Loucy (cell line): ENCODE results near the gene C6orf136.

Experiments
- H2AFZ ChIP-seq: fragments of 200-600 bp; sonication (generic); 2 replicates; pipeline ENCODE4 v1.6.0; 2016; ENCODE audit warnings: antibody characterized with exemption, mild to moderate bottlenecking, low read length, moderate library complexity
- H3F3A ChIP-seq: fragments of 200-600 bp; 2 replicates; pipeline ENCODE4 v1.6.0; 2016; ENCODE audit warnings: antibody characterized with exemption, low read depth, mild to moderate bottlenecking
- H3K27me3 ChIP-seq: fragments of 200-600 bp; sonication (generic); 2 replicates; pipeline ENCODE4 v1.6.1; 2014; ENCODE audit warnings: low read length, mild to moderate bottlenecking; ENCODE audit not compliant: insufficient read depth, poor library complexity, severe bottlenecking
- H3K36me3 ChIP-seq: fragments of 200-600 bp; sonication (generic); 2 replicates; pipeline ENCODE4 v1.6.1; 2016; ENCODE audit warnings: low read length; ENCODE audit not compliant: insufficient read depth
- H3K4me1 ChIP-seq: fragments of 200-600 bp; sonication (generic); 2 replicates; pipeline ENCODE4 v1.5.1; 2014; ENCODE audit warnings: low read length, mild to moderate bottlenecking; ENCODE audit not compliant: insufficient read depth, poor library complexity, severe bottlenecking
- H3K4me2 ChIP-seq: fragments of 200-600 bp; sonication (generic); 2 replicates; pipeline ENCODE4 v1.6.0; 2014; ENCODE audit warnings: antibody characterized with exemption, low read length, low read depth, mild to moderate bottlenecking; ENCODE audit not compliant: poor library complexity, severe bottlenecking
- H3K4me3 ChIP-seq: fragments of 200-600 bp; sonication (generic); 2 replicates; pipeline ENCODE4 v1.5.1; 2014; ENCODE audit warnings: low read length, mild to moderate bottlenecking, mixed read lengths; ENCODE audit not compliant: poor library complexity, severe bottlenecking
- H3K79me2 ChIP-seq: fragments of 200-600 bp; sonication (generic); 2 replicates; pipeline ENCODE4 v1.6.1; 2014; ENCODE audit warnings: low read length; ENCODE audit not compliant: insufficient read depth
- H3K9ac ChIP-seq: fragments of 200-600 bp; sonication (generic); 2 replicates; pipeline ENCODE4 v1.6.0; 2014; ENCODE audit warnings: mild to moderate bottlenecking, low read depth, low read length, moderate library complexity; ENCODE audit not compliant: poor library complexity, severe bottlenecking
- H3K9me2 ChIP-seq: fragments of 200-600 bp; sonication (generic); replicated peaks from 2 replicates; pipeline ENCODE4 v1.6.1; 2016; ENCODE audit warnings: low read depth, low read length, mixed read lengths
- H3K9me3 ChIP-seq: fragments of 200-600 bp; sonication (generic); 2 replicates; pipeline ENCODE4 v1.6.1; 2014; ENCODE audit warnings: mild to moderate bottlenecking, antibody characterized with exemption, low read length, low read depth; ENCODE audit not compliant: insufficient read depth
- H4K20me1 ChIP-seq: fragments of 200-600 bp; sonication (generic); 2 replicates; pipeline ENCODE4 v1.6.0; 2014; ENCODE audit warnings: antibody characterized with exemption, low read length, mild to moderate bottlenecking; ENCODE audit not compliant: insufficient read depth, poor library complexity, severe bottlenecking
- EZH2phosphoT487 ChIP-seq: fragments of 200-600 bp; IDR thresholded peaks from 2 replicates; pipeline ENCODE4 v1.6.1; 2018; ENCODE audit warnings: antibody characterized with exemption, mild to moderate bottlenecking, moderate library complexity, borderline replicate concordance
- TF ChIP-seq, protein P1 (sequence below): fragments of 200-600 bp; sonication (generic); conservative IDR thresholded peaks from 2 replicates; pipeline ENCODE4 v1.5.1; 2014; ENCODE audit warnings: mild to moderate bottlenecking, antibody characterized with exemption, low read length

Gene C6orf136

DNA sequence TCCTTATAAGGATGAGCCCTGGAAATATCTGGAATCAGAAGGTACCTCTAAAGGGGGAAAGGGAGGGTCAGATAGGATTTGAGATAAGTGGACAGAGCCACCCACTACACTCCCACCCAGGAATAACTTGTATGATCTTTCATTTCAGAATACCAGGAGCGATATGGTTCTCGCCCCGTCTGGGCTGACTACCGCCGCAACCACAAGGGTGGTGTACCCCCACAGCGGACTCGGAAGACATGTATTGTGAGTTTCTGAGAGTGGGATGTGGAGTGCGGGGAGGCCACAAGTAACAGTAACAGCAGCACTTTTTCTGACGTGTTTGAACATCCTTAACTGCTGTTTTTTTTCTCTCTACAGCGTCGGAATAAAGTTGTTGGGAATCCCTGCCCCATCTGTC lies 27.4 kb upstream of the C6orf136 start:
- Histone ChIP-seq H3K9me2 (no peaks in the 10 kb centered on the region), H3F3A (peaks cover 5% of the 10 kb centered on the region; the same call in 1 of the 2 replicates), H3K4me2 (peak overlapping the region; percentile 97), H3K36me3 (peaks cover 22% of the 10 kb centered on the region), H3K79me2 (peaks cover 56% of the 10 kb centered on the region), H4K20me1 (peaks cover 16% of the 10 kb centered on the region), H3K4me3 (no peak overlapping the region), H2AFZ (no peak overlapping the region), H3K27me3 (peaks cover 19% of the 10 kb centered on the region), H3K9me3 (no peaks in the 10 kb centered on the region), H3K9ac (peak overlapping the region; percentile 95), H3K4me1 (peaks cover 13% of the 10 kb centered on the region)
- TF ChIP-seq EZH2phosphoT487, result no peak
- TF ChIP-seq, protein P1, sequence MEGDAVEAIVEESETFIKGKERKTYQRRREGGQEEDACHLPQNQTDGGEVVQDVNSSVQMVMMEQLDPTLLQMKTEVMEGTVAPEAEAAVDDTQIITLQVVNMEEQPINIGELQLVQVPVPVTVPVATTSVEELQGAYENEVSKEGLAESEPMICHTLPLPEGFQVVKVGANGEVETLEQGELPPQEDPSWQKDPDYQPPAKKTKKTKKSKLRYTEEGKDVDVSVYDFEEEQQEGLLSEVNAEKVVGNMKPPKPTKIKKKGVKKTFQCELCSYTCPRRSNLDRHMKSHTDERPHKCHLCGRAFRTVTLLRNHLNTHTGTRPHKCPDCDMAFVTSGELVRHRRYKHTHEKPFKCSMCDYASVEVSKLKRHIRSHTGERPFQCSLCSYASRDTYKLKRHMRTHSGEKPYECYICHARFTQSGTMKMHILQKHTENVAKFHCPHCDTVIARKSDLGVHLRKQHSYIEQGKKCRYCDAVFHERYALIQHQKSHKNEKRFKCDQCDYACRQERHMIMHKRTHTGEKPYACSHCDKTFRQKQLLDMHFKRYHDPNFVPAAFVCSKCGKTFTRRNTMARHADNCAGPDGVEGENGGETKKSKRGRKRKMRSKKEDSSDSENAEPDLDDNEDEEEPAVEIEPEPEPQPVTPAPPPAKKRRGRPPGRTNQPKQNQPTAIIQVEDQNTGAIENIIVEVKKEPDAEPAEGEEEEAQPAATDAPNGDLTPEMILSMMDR, result no peak

DNA sequence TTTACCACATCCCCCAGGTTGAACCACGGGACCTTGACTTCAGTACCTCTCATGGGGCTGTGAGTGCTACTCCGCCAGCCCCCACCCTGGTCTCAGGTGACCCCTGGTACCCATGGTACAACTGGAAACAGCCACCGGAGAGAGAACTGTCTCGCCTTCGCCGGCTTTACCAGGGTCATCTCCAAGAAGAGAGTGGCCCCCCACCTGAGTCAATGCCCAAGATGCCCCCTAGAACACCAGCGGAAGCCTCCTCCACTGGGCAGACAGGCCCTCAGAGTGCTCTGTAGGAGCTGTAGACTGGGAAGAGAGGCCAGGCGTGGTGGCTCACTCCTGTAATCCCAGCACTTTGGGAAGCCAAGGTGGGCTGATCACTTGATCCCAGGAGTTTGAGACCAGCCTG lies 21.4 kb upstream of the C6orf136 start:
- H2AFZ ChIP-seq, result no peak overlapping the region
- peaks cover 10% of the 10 kb centered on the region for H3K4me1 ChIP-seq
- no peak for TF ChIP-seq EZH2phosphoT487
- TF ChIP-seq, protein P1, result no peak
- H3F3A ChIP-seq, result no peaks in the 10 kb centered on the region
- H3K79me2 ChIP-seq, result peaks cover 26% of the 10 kb centered on the region; the same call in 1 of the 2 replicates
- H3K4me3 ChIP-seq, result no peak overlapping the region
- no peaks in the 10 kb centered on the region for H4K20me1 ChIP-seq
- no peak overlapping the region for H3K9ac ChIP-seq
- no peaks in the 10 kb centered on the region for H3K9me3 ChIP-seq
- H3K4me2 ChIP-seq, result no peak overlapping the region
- no peaks in the 10 kb centered on the region for H3K27me3 ChIP-seq
- no peaks in the 10 kb centered on the region for H3K9me2 ChIP-seq
- H3K36me3 ChIP-seq, result peaks cover 23% of the 10 kb centered on the region; the same call in 1 of the 2 replicates

DNA sequence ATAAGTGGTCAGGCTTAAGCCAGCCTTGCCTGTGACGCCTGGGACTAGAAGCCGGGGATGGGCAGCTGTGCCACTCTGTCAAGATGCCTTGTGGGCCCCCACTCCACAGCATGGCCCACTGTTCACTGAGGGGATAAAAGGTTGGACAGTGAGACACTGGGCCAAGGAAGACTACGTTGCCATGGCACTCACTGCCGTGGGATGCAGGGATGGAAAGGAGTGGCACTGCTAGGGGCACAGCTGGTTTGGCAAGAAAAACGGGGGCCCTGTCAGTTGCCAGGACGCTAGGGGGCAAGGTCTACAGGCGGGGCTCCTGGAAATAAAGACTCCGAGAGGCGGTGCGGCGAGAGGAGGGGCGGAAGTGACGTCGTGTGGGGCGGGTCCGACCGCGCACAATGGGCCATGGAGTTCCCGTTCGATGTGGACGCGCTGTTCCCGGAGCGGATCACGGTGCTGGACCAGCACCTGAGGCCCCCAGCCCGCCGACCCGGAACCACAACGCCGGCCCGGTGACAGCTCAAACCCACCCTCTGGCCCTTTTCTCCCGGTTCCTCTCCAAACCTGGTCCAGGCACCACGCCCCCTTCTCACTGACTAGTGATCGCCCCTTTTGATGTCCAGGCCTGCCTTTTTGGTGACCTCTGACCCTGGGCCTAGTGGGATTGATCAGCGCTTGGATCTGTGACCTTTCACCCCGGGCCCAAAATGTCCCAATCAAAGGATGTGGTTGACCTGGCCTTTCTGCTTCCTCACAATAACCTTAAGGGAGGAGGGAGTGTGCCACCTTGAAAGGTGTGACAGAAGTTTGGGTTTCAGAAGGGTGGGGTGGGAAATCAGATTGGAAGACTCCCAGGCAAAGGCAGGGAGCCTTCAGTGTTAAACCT lies 20.2 kb upstream of the C6orf136 start, which contains the start of gene ATAT1:
TSS of gene ATAT1 (plus strand) at position 391 of the 883 bp plus-strand sequence.
- Histone ChIP-seq H3F3A (no peaks in the 10 kb centered on the region), H3K36me3 (peaks cover 23% of the 10 kb centered on the region; the same call in 1 of the 2 replicates), H3K4me1 (peaks cover 10% of the 10 kb centered on the region)

More for the DNA sequence above, 20.2 kb upstream of the C6orf136 start, which contains the start of gene ATAT1:
- TF ChIP-seq, protein P1, result peak; percentile 59
- no peak for TF ChIP-seq EZH2phosphoT487
- peak within 1 kb of the TSS; percentile 93 for H3K4me3 ChIP-seq
- peak within 1 kb of the TSS; percentile 84 for H2AFZ ChIP-seq
- peak within 1 kb of the TSS; percentile 92 for H3K9ac ChIP-seq
- H4K20me1 ChIP-seq, result no peaks in the 10 kb centered on the region
- H3K4me2 ChIP-seq, result peak within 1 kb of the TSS; percentile 98
- H3K9me2 ChIP-seq, result no peaks in the 10 kb centered on the region
- no peaks in the 10 kb centered on the region for H3K9me3 ChIP-seq
- no peaks in the 10 kb centered on the region for H3K27me3 ChIP-seq
- H3K79me2 ChIP-seq, result peaks cover 22% of the 10 kb centered on the region; the same call in 1 of the 2 replicates
